HG02763 (cell line): Measurements from ENCODE around the gene PEX12.
"Not testable (repeated sequence)": the region's sequence is repeated elsewhere in the genome, so short reads cannot be mapped to it uniquely, and the experiment has no call there.

Experiments
- ATAC-seq: cut with Tn5 transposase; IDR thresholded peaks from one replicate; pipeline ENCODE4 v1.9.1; 2021; ENCODE audit warnings: mild to moderate bottlenecking, moderate library complexity; ENCODE audit not compliant: unreplicated experiment

PEX12 gene

DNA sequence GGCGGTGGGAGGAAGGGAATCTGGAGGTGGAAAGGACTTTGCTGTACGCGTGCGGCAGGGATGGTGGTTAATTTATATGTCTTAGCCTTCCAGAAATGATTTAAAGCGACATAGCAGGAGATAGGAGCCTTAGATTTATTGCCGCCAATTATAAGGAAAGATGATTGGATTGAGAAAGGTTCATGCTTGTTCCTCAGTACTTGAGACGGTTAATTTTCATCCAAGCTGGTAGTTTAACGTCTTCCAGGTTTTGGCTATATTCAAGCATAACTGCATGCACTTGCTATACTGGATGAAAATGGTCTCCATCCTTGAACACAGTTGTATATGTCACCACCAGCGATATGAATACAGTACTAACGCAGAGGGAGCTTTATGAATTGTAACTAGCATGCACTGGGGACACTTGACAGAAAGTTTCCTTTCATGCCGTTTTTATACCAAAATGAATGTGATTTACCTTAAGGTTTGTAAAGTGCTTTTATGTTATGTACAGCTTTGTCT, 610 bp upstream of the PEX12 start:
- ATAC-seq, result no peak

- ATAC-seq, result no peak
Observed at GRCh38 chr17:35577830-35578196, 558 bp downstream of the PEX12 start.

DNA sequence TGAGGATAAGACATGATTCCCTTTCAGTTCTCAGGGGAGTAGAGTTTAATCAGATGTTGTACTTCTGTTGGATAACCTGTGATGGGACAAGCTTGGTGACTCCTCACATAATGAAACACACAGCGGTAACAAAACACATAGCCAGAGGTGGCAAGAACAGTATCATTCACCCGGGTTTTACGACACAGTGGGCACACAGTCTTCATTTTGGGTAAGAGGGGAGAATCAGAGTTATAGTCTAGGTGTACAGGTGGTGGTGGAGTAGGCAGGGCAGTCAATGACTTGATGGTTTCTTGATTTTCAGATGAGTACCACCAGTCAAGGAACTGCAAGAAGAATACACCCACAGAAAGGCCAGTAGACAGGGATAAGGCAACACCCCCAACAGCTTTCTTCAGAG, 2.6 kb downstream of the PEX12 start:
- ATAC-seq, result no peak

DNA sequence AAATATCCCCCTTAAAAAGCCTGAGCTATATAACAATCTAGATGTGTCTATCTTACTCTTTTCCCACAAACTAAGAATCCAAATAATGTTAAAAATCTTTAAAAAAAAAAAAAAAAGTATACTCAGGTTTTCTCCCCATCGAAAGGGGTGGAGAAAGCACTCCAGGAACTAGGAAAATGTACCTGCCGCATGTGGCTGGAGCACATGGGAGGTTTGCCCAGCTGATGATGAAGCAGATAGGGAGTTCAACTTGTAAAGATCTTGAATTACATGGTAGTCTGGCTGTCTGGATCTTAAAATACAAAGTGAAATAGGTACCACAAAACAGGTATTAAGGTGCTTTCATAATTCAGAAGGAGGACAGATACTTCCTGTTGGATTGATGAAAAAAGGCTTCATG, 9.0 kb downstream of the PEX12 start:
- ATAC-seq, result no peak

- no peak for ATAC-seq
Observed at GRCh38 chr17:35568561-35568960, 9.8 kb downstream of the PEX12 start.

GRCh38 chr17:35566968-35567367, 11.4 kb downstream of the PEX12 start:
- no peak for ATAC-seq

GRCh38 chr17:35563181-35563580, 15.2 kb downstream of the PEX12 start:
- not testable (repeated sequence) for ATAC-seq

GRCh38 chr17:35560703-35561102, 17.7 kb downstream of the PEX12 start, which contains the start of gene SLFN14:
TSS of gene SLFN14 (minus strand) at chr17:35560819. CDS start at chr17:35558062, 2,757 bp downstream.
- ATAC-seq, result no peak

GRCh38 chr17:35559495-35560210, 18.7 kb downstream of the PEX12 start:
- no peak for ATAC-seq

DNA sequence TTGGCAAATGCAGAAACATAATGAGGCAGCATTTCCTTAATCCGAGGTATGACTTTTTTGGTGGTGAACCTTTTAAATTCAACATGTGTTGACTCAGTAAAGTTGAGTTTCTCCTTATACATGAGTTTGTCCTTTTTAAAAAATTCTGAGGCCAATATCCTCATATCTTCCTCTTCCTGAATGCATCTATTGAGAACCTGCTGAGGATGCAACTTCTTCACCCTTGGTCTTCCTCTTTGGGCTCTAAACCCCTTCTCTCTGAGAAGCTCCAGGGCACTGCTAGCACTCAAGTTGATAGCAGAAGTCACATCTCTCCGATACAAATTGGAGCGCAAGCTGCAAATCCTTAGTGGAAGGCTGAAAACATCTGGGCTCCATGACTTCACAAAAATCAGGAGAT, 21.0 kb downstream of the PEX12 start:
- no peak for ATAC-seq

DNA sequence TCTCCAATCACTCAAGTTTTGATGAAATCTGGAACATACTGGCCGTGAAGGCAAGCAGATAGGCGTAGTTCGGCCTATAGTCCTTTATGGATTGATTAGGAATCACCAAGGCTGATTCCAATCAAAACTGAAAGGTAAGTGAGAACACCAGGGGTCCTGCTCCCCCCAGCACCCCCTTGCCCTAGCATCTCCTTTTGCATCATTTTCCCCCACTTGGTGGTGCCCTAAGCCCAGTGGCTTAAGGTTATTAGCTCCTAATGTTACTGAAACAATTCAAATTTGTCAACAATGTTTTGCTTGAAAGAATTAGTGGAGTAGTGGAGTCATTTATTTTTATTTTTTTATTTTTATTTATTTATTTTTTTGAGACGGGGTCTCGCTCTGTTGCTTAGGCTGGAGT, 22.7 kb downstream of the PEX12 start:
- ATAC-seq, result no peak

DNA sequence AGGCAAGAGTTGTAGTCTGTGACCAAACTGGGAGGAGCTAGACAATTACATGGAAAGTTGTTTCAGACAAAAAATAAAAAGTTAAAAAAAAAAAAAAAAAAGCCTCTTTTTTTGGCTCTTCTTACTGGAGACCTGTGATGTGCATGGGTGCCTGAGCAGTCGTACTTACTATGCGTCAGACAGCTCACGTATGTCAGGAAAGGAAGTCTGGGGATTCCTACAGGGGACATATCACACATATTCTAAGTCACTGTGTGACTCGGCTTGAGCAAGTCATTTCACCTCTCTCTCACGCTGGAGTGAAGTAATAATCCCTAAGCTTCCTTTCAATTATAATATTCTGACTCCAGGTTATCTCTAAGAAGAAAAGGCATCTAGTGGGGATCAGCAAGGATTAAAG, 23.7 kb downstream of the PEX12 start:
- ATAC-seq, result no peak

DNA sequence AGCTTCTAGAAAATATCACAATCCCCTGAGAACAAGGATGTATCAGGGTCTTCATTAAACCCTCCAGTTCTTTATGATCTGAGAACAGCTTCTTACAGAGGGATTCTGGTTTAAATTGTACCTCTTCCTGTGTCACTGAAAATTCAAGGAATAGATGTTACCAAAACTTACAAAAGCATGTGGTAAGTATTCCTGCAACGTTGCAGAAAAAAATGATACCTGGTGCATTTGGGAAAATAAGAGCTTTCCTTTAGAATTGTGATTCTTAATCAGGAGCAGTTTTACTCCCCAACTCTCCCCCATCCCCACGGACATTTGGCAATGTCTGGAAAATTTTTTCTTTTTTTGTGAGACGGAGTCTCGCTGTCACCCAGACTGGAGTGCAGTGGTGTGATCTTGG, 25.1 kb downstream of the PEX12 start:
- ATAC-seq, result no peak

DNA sequence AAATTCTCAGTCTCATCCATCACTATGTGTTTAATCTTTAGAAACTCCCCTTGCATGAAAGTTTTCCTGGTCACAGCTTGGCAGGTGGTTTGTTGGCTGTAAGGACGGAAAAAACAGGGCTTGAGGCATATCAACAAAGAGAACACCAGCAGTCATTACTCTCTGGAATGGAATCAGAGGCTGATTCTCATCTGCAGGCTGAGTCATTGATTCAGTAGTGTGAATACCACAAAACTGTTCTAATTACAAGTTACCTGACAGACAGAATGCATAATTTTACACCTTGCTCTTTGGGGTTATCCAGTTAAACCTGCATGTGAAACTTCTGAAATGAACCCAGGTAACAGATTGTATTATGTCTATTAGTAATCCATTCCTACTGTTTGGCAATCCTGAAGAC, 29.4 kb downstream of the PEX12 start:
- no peak for ATAC-seq

DNA sequence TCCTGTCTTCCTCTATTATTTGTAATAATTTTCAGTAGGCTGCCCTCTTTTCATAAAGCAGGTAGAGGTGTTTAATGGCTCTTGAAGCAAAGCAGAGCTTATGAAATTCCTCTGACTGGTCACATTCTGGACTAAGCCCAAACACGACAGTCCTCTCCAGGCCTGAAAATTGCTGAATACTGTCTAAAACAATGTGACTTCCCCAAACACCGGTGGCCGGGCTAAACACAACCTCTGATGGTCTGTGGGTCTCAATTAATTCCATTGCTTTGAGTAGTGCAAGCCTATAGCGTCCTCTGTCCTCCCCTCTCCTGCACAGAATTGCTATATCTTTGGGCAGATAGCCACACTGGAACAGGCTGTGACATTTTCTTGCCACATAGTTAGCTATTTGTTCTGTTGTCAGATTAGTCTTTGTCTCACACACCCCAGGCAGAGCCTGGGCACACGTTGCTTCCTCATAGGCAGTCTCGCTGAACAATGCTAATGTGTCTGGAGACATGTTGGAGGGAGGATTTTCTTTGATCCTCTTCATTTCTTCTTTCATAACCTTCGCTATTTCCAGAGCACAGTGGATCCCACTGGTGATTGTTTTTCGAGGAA, 30.1 kb downstream of the PEX12 start:
- ATAC-seq, result no peak

- ATAC-seq, result no peak
Observed at GRCh38 chr17:35546487-35546886, 31.9 kb downstream of the PEX12 start.

DNA sequence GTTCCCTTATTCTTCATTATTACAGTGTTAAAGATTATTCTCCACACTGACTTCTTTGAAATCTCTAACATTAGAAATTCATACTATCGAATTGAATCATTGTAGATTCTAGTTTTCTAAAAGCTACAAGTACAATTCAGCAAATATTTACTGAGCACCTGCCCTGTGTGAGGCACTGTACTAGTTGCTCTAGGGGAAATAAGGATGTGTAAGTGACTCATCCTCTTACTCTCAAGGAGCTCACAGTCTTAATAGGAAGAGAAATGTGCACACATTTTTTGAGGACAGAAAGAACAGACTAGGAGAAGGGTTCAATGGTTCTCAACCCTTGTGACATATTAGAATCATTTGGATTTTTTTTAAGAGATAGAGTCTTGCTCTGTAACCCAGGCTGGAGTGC, 33.2 kb downstream of the PEX12 start:
- ATAC-seq, result no peak

- ATAC-seq, result no peak
Observed at GRCh38 chr17:35543856-35544255, 34.5 kb downstream of the PEX12 start.

DNA sequence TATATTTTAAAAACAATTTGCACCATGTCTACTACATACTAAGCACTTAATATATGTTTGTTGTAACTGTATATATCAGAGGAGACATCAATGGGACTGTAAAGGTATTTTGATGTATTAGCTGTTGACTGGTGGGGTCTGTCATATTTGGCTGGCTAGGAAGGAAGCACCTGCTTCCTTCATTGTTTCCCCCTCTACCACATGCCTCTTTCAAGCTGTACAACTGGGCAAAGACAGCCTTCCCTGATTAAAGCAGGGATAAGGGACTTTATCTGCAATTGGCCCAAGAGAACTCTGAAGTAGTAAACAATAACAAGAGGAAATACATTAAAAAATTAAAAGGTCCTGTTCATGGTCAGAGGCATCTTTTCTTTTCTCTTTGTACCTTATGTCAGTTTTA, 35.4 kb downstream of the PEX12 start:
- no peak for ATAC-seq

DNA sequence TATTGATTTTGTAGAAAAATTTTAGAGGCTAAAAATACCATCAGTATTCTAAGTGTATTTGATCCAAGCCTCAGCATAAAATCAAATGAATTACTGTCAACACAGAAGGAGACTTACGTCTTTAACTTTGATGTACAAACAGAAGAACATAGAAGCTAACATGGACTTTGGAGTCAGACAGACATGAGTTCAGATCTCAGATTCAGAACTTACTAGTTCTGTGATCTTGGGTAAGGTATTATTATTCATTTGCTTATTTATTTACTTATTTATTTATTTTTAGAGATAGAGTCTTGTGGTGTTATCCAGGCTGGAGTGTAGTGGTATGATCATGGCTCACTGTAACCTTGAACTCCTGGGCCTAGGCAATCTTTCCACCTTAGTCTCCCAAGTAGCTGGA, 36.9 kb downstream of the PEX12 start:
- no peak for ATAC-seq

- ATAC-seq, result no peak
Observed at GRCh38 chr17:35540589-35541404, 37.6 kb downstream of the PEX12 start.

DNA sequence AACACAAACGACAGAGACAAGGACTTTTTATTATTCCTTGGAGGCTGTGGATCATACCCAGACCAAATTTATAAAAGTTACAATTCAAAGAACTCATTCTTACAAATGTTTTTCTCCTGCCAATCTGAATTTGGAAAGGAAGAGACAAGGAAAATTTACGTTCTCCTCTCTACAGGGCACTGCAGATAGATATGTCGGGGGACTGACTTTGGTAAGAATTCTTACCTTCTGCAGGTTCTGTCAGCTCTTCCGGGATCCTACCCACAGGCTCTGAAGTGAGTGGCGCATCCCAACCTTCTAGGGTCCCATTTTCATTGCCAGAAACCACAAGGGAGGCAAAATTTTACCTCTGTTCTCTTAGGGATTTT, 38.7 kb downstream of the PEX12 start:
- no peak for ATAC-seq
